OCI-LY3 (cell line): ENCODE results near the gene LRRC4C.

Experiments used
- CTCF ChIP-seq: fragments of 200-600, 300-600 bp; sonication (generic); IDR thresholded peaks from 2 replicates; pipeline ENCODE4 v1.5.1; 2014; ENCODE audit warnings: antibody characterized with exemption, low read length, low read depth
- EZH2phosphoT487 ChIP-seq: fragments of 200-600 bp; shearing (Covaris generic); IDR thresholded peaks from 2 replicates; pipeline ENCODE4 v1.6.1; 2018; ENCODE audit warnings: antibody characterized with exemption, mixed run types, low read depth

GRCh38 chr11:41414771-41415440, 44.5 kb downstream of the LRRC4C start:
- TF ChIP-seq CTCF (no peak), EZH2phosphoT487 (no peak)
